Tibial artery (tissue), 4 donors: ENCODE data around the gene NANS.

Experiments used
- DNase-seq, 2 donors: peaks; one replicate each; pipeline ENCODE4 v3.0.0-alpha.2; 2019
- H3K27ac ChIP-seq, 2 donors: fragments of 200-600 bp; sonication (generic) in 1 of 2; 1 replicate in 1 of 2; 2 replicates in 1 of 2; pipeline ENCODE4 v1.5.1; 2018 to 2019; ENCODE audit warnings: mild to moderate bottlenecking in 1 of 2
- H3K27me3 ChIP-seq, 2 donors: fragments of 200-600 bp; sonication (generic) in 1 of 2; one replicate each; pipeline versions ENCODE4 v1.5.1 to v1.6.0; 2016 to 2019
- H3K36me3 ChIP-seq, 3 donors: fragments of 200-600 bp; sonication (generic) in 2 of 3; one replicate each; pipeline ENCODE4 v1.5.1; 2016 to 2019; ENCODE audit warnings: mild to moderate bottlenecking in 2 of 3
- H3K4me1 ChIP-seq, 4 donors: fragments of 200-600 bp; sonication (generic) in 2 of 4; 1 replicate in 3 of 4; 2 replicates in 1 of 4; pipeline ENCODE4 v1.5.1; 2016 to 2019
- H3K4me3 ChIP-seq, 2 donors: fragments of 200-600 bp; sonication (generic) in 1 of 2; 1 replicate in 1 of 2; 2 replicates in 1 of 2; pipeline ENCODE4 v1.5.1; 2018 to 2019; ENCODE audit warnings: mild to moderate bottlenecking in 2 of 2
- H3K9me3 ChIP-seq, 3 donors: fragments of 200-600 bp; sonication (generic) in 1 of 3; one replicate each; pipeline ENCODE4 v1.5.1; 2016 to 2019
- CTCF ChIP-seq, 2 experiments: fragments of 200-600 bp in 1 of 2; fragments of 450-650 bp in 1 of 2; IDR thresholded peaks; one replicate each; pipeline ENCODE4 v1.5.1; 2017 to 2019; ENCODE audit warnings: antibody characterized with exemption in 2 of 2, mild to moderate bottlenecking in 1 of 2, moderate library complexity in 1 of 2
- intact Hi-C: fragments of 100-400 bp; cut with DNase I; formaldehyde crosslinking; loops from one replicate; pipeline ENCODE4 v1.15.0; 2023; ENCODE audit warnings: low total_unique reads

NANS gene

GRCh38 chr9:98031935-98032334 lies 24.6 kb upstream of the NANS start:
- no peaks in the 10 kb centered on the region for H3K9me3 ChIP-seq
- no peak overlapping the region for H3K27ac ChIP-seq
- intact Hi-C loops: loop anchor here (5.0 kb wide), 1 partner anchor 110 kb away; the partner anchor contains the start of gene TRMO
- no peaks in the 10 kb centered on the region for H3K36me3 ChIP-seq
- DNase-seq: no peak
- peaks cover 0 to 8% of the 10 kb centered on the region in 2 donors for H3K27me3 ChIP-seq
- H3K4me3 ChIP-seq: no peak overlapping the region
- H3K4me1 ChIP-seq: peaks cover 0 to 15% (median 6%) of the 10 kb centered on the region in 4 donors
- no peak for TF ChIP-seq CTCF (IDR thresholded peaks at IDR 0.05)

- peak; percentile 88 to 91 for DNase-seq
- no peak overlapping the region for H3K4me3 ChIP-seq
- intact Hi-C loops: loop anchor here (5.0 kb wide), 1 partner anchor 113 kb away; the partner anchor contains the start of gene TRMO
- peaks cover 0 to 28% (median 6%) of the 10 kb centered on the region in 4 donors for H3K4me1 ChIP-seq
- peak; percentile 75 to 78 for TF ChIP-seq CTCF (IDR thresholded peaks at IDR 0.05)
- peak overlapping the region; percentile 15 to 40 for H3K27ac ChIP-seq
- H3K27me3 ChIP-seq: peaks cover 0 to 8% of the 10 kb centered on the region in 2 donors
- no peaks in the 10 kb centered on the region for H3K36me3 ChIP-seq
- H3K9me3 ChIP-seq: no peaks in the 10 kb centered on the region
These were observed 21.7 kb upstream of the NANS start for GRCh38 chr9:98034593-98035546.

GRCh38 chr9:98037357-98037756 lies 19.2 kb upstream of the NANS start:
- intact Hi-C loops: no loop called here

GRCh38 chr9:98038958-98039357 lies 17.6 kb upstream of the NANS start:
- no peaks in the 10 kb centered on the region for H3K36me3 ChIP-seq
- intact Hi-C loops: no loop called here
- no peak overlapping the region for H3K4me3 ChIP-seq
- no peaks in the 10 kb centered on the region for H3K9me3 ChIP-seq
- H3K27ac ChIP-seq: no peak overlapping the region
- no peak for DNase-seq
- peaks cover 0 to 6% of the 10 kb centered on the region in 2 donors for H3K27me3 ChIP-seq
- H3K4me1 ChIP-seq: peaks cover 0 to 28% (median 6%) of the 10 kb centered on the region in 4 donors
- TF ChIP-seq CTCF (IDR thresholded peaks at IDR 0.05): no peak

More at GRCh38 chr9:98037357-98037756, 19.2 kb upstream of the NANS start:
- no peak for DNase-seq
- Histone ChIP-seq H3K4me1 (peaks cover 0 to 28% (median 6%) of the 10 kb centered on the region in 4 donors), H3K27me3 (peaks cover 0 to 8% of the 10 kb centered on the region in 2 donors), H3K27ac (peak overlapping the region in 1 of 2 donors; percentile 26), H3K36me3 (no peaks in the 10 kb centered on the region), H3K4me3 (no peak overlapping the region), H3K9me3 (no peaks in the 10 kb centered on the region)
- TF ChIP-seq CTCF (IDR thresholded peaks at IDR 0.05): no peak

- H3K27ac ChIP-seq: no peak overlapping the region
- intact Hi-C loops: no loop called here
- TF ChIP-seq CTCF (IDR thresholded peaks at IDR 0.05): no peak
- H3K4me3 ChIP-seq: no peak overlapping the region
- no peaks in the 10 kb centered on the region for H3K9me3 ChIP-seq
- H3K4me1 ChIP-seq: peaks cover 0 to 26% (median 5%) of the 10 kb centered on the region in 4 donors
- no peaks in the 10 kb centered on the region for H3K36me3 ChIP-seq
- DNase-seq: no peak
- no peaks in the 10 kb centered on the region for H3K27me3 ChIP-seq
These were observed 16.9 kb upstream of the NANS start for GRCh38 chr9:98039607-98040017.
